GM13977 (cell line): ENCODE measurements around the gene RADIL.

ENCODE experiments used
- DNase-seq: peaks from one replicate; pipeline ENCODE4 v3.0.0; 2012; ENCODE audit warnings: low spot score
- in situ Hi-C: fragments of 300-500 bp; cut with MboI; formaldehyde crosslinking; loops from one replicate; pipeline ENCODE4 v1.12.0; 2022; ENCODE audit warnings: low sequenced_read_pairs, low pct_unique_long_range_greater_than_20kb, mixed read lengths, inconsistent platforms; ENCODE audit not compliant: unreplicated experiment
- TF ChIP-seq, protein P1 (sequence below): IDR thresholded peaks from 2 replicates; pipeline ENCODE4 v1.5.1; 2012; ENCODE audit warnings: mild to moderate bottlenecking, control low read depth; ENCODE audit not compliant: insufficient read depth; ENCODE audit errors: extremely low read depth, missing control alignments

The RADIL gene

DNA sequence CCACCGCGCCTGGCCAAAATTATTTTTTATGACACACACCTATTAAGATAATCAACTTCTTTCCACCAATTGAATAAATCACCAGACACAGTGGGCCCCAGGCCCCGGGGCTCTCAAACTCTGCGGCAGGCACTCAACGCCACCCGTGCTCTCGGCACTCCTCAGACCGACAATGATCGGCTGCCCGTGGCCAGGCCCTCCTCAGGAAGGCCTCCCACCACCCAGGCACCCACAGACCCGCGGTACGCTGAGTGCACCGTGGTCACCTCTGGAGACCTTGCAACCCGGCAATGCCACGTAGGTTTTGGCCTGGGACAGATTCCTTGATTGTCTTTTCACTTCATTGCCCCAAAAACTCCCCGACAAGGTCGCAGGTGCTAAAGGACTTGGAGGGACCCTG is 6.9 kb downstream of the RADIL start:
- in situ Hi-C loops: no loop called here
- no peak for DNase-seq
- TF ChIP-seq, protein P1, sequence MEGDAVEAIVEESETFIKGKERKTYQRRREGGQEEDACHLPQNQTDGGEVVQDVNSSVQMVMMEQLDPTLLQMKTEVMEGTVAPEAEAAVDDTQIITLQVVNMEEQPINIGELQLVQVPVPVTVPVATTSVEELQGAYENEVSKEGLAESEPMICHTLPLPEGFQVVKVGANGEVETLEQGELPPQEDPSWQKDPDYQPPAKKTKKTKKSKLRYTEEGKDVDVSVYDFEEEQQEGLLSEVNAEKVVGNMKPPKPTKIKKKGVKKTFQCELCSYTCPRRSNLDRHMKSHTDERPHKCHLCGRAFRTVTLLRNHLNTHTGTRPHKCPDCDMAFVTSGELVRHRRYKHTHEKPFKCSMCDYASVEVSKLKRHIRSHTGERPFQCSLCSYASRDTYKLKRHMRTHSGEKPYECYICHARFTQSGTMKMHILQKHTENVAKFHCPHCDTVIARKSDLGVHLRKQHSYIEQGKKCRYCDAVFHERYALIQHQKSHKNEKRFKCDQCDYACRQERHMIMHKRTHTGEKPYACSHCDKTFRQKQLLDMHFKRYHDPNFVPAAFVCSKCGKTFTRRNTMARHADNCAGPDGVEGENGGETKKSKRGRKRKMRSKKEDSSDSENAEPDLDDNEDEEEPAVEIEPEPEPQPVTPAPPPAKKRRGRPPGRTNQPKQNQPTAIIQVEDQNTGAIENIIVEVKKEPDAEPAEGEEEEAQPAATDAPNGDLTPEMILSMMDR: no peak

DNA sequence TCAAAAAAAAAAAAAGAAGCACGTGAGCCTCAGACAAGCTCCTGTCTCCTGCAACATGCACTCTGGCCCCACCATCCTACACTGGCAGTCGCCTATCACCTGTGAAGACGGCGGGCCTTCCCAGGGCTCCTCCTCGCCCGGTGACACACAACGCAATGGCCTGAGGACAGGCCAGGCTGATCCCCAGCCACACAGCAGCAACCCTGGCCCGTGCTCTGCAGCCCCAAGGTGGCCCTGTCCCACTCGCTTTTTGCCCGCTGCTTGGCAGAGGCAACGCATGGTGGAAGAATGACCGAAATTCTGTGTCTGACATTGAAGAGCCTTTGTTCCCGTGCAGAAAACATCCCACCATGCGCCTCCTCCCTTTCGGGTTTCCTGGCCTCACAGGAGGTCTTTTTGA is 8.1 kb downstream of the RADIL start:
- TF ChIP-seq, protein P1: no peak
- in situ Hi-C loops: no loop called here
- DNase-seq: no peak

DNA sequence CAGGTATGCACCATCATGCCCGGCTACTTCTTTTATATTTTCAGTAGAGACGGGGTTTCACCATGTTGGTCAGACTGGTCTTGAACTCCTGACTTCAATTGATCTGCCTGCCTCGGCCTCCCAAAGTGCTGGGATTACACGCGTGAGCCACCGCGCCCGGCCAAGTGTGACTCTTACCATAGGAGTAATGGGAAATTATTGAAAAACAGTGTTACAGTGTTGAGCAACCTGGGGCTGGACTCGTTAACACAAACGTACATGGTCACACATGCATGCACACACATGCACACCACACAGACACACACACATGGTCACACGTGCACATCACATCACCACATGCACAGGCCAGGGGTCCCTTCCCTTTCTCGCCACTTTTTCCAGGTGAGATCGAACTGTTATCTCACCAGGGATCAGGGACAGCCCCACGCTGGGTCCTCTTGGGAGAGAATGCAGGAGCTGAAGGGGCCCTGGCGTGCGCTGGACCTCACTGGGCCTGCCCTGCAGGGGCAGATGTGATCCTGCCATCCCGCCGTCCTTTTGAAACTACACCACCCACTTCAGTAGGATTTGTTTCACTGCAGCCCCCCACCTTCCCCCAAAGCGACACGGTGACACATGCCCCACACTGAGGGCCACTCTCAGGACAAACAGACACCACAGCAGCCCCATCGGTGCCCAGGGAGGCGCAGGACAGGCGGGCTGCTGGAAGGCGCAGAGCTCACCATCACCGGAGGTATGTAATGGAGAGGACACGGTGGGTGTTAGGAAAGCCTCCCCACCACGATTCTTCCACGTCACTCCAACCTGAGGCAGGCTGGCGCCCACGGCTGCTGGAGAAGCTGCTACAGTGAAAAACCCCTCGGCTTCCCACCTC is 10.2 kb downstream of the RADIL start:
- DNase-seq: no peak
- TF ChIP-seq, protein P1: no peak
- in situ Hi-C loops: no loop called here

DNA sequence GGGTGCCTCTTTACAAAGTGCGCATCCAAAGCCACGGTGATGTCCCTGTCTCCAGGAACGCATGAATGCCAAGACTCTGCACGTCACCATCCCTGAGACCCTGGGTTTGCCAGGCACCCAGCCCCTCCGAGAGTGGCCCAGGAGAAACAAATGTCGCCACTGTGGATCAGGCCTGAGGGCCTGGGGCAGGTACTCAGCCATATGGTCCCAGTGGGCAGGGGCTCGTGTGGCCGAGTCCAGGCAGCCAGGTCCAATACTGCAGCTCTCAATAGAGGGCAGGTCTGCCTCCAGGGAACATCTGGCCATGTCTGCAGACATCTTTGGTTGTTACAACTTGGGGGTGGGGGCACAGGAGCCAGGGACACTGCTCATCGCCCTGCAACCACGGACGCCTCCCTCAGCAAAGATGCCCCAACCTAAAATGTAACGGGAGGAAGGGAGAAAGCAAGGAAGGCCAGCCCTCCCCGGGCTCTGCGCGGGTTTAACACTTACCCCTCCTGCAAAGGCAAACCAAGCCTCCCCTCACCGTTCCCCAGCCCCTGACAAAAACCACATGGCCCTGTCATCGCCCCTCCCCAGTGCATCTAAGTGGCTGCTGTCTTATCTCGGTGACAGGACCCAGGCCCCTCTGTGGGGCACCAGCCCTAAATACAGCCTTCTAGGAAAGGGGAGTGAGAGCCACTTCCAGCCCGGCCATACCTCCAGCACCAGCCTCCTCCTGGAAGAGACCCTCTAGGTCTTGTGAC is 11.4 kb downstream of the RADIL start:
- TF ChIP-seq, protein P1: no peak
- in situ Hi-C loops: no loop called here
- DNase-seq: no peak

DNA sequence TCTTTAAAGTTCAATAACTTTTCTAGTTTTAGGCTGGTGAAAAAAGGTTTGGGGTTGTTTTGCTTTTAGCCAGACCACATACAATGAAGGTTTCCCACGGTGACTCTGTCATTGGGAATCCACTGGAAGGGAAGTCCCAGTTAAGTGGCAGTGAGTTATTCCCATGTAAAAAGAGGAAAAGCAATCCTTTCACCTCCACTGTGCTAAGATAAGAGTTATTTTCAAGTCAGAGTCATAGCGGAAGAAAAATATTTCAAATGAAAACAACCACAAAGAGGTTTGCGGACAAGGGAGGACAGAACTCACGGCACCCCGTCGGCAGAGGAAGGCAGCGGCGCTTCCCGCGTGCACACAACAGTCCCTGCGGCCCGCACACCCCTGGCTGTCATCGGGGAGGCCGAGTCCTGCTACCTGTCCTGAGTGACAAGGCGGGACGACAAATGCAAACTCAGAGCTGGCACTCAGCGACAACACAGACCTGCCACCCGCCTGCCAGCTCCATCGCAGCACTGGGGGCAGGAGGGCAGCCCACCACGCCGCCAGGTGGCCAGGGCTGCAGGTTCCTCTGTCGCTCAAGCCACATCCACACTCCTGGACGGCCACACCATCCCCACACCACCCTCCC is 12.3 kb downstream of the RADIL start:
- in situ Hi-C loops: no loop called here
- DNase-seq: no peak
- TF ChIP-seq, protein P1: no peak

DNA sequence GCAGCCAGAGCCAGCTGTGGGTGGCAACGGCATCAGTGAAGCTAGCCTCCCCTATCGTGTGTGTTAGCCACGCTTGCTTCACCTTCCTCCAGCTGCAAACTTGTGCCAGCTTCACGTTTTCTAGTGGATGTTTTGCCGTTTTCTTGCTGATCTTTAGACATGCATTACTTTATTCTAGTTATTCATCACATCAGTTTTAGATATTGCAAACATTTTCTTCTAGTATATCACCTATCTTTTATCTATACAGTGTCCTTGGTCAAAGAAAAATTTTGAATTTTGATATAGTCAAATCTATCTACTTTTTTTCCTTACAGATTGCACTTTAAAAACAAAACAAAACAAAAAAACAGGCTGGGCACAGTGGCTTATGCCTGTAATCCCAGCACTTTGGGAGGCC is 15.0 kb downstream of the RADIL start:
- no peak for DNase-seq
- in situ Hi-C loops: no loop called here
- TF ChIP-seq, protein P1: no peak
